GM19397 (cell line): Measurements from ENCODE around the gene ANAPC1.
"Not testable (repeated sequence)": the region's sequence is repeated elsewhere in the genome, so short reads cannot be mapped to it uniquely, and the experiment has no call there.

Experiments used
- ATAC-seq: cut with Tn5 transposase; IDR thresholded peaks from one replicate; pipeline ENCODE4 v1.9.1; 2021; ENCODE audit warnings: mild to moderate bottlenecking, moderate library complexity; ENCODE audit not compliant: unreplicated experiment

ANAPC1 gene

GRCh38 chr2:111905990-111906735 lies 22.2 kb upstream of the ANAPC1 start:
- ATAC-seq, result no peak

- not testable (repeated sequence) for ATAC-seq
These were observed 21.5 kb upstream of the ANAPC1 start for GRCh38 chr2:111905475-111905869.

- no peak for ATAC-seq
These were observed 20.9 kb upstream of the ANAPC1 start for GRCh38 chr2:111904726-111905474.

GRCh38 chr2:111903930-111904439 lies 20.0 kb upstream of the ANAPC1 start:
- ATAC-seq, result no peak

- no peak for ATAC-seq
These were observed 19.5 kb upstream of the ANAPC1 start for GRCh38 chr2:111903516-111903915.

- ATAC-seq, result no peak
These were observed 16.9 kb upstream of the ANAPC1 start for GRCh38 chr2:111900859-111901258.

GRCh38 chr2:111898703-111899514 lies 14.9 kb upstream of the ANAPC1 start:
- peak; percentile 22 for ATAC-seq

GRCh38 chr2:111897924-111898702 lies 14.1 kb upstream of the ANAPC1 start, which contains the start of gene MERTK:
MERTK (plus strand) TSS chr2:111898607; CDS start chr2:111898736, 129 bp downstream.
- peak; percentile 67 for ATAC-seq

GRCh38 chr2:111897630-111897923 lies 13.6 kb upstream of the ANAPC1 start:
- ATAC-seq, result no peak

- no peak for ATAC-seq
These were observed 12.6 kb upstream of the ANAPC1 start for GRCh38 chr2:111896576-111896975.

GRCh38 chr2:111896024-111896423 lies 12.0 kb upstream of the ANAPC1 start:
- no peak for ATAC-seq

- no peak for ATAC-seq
These were observed 585 bp upstream of the ANAPC1 start for GRCh38 chr2:111884592-111884964.

- not testable (repeated sequence) for ATAC-seq
These were observed 11.2 kb downstream of the ANAPC1 start for GRCh38 chr2:111872806-111873205.

GRCh38 chr2:111865124-111865523 lies 18.9 kb downstream of the ANAPC1 start:
- ATAC-seq, result not testable (repeated sequence)

GRCh38 chr2:111860005-111860404 lies 24.0 kb downstream of the ANAPC1 start:
- ATAC-seq, result not testable (repeated sequence)

GRCh38 chr2:111852544-111852943 lies 31.4 kb downstream of the ANAPC1 start:
- not testable (repeated sequence) for ATAC-seq

- ATAC-seq, result not testable (repeated sequence)
These were observed 33.3 kb downstream of the ANAPC1 start for GRCh38 chr2:111850646-111851045.

- not testable (repeated sequence) for ATAC-seq
These were observed 44.2 kb downstream of the ANAPC1 start for GRCh38 chr2:111839625-111840282.

- ATAC-seq, result not testable (repeated sequence)
These were observed 45.0 kb downstream of the ANAPC1 start for GRCh38 chr2:111838992-111839391.

GRCh38 chr2:111834221-111834620 lies 49.8 kb downstream of the ANAPC1 start:
- not testable (repeated sequence) for ATAC-seq
